ENCODE measurements around the gene GJD3. TPM values are rescaled to one million over a fixed set of nuclear protein-coding genes. Genes with fewer than 3 reads are reported as not detected.
A peak's percentile ranks its signal among the peaks of the same experiment; 100 is the strongest.

Gene GJD3
- total and polyA plus RNA-seq, 9 of the 15 experiments (the other 6 are each of a cell fraction or from before 2014, with no cell fraction given): 0.17 to 0.38 TPM; not detected in 7

DNA sequence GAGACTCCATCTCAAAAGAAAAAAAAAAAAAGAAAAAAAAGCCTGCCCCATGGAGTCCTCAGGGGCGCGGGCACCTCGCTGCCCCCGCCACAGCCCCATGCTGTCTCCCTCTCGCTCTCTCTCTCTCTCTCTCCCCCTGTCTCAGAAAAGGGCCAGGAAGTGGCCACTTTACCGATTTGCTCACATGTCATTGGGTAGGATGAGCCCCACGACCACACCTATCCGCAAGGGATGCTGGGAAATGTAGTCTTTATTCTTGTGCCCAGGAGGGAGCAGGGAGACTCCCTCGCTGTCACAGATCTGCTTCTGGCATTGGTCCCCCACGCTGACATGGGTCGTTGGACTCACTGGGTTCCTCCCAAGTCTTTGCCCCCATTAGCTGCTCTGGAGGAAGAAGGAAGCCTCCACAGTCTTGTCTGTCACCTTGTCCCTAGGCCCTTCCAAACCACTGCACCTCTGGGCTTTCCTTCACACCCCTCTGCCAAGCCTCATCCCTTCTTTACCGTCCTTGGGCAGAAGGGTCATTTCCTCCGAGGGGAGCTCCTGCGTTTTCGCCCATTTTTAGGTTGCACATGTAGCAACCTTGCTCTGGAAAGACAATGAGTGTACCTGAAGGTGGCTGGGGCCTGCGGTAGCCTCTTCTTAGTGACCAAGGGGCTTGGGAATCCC, 6.9 kb upstream of the GJD3 start (continued):
- no peak for TF ChIP-seq HDAC1 (IDR thresholded peaks at IDR 0.05)
- no peak for TF ChIP-seq HNRNPUL1 (IDR thresholded peaks at IDR 0.05; ENCODE audit: low read length)
- no peak for TF ChIP-seq ZNF507 (tag; conservative IDR thresholded peaks at IDR 0.05)
- TF ChIP-seq ZNF133 (CRISPR knock-in tag; IDR thresholded peaks at IDR 0.05): no peak
- TF ChIP-seq PHTF2 (CRISPR knock-in tag; IDR thresholded peaks at IDR 0.05): no peak
- TF ChIP-seq TRIM28 (IDR thresholded peaks at IDR 0.05): peak; percentile 57
- peak; percentile 40; the same call in 1 of the 2 replicates for TF ChIP-seq CBX5 (IDR thresholded peaks at IDR 0.05; ENCODE audit: borderline replicate concordance, low read depth)
- TF ChIP-seq, protein P1, sequence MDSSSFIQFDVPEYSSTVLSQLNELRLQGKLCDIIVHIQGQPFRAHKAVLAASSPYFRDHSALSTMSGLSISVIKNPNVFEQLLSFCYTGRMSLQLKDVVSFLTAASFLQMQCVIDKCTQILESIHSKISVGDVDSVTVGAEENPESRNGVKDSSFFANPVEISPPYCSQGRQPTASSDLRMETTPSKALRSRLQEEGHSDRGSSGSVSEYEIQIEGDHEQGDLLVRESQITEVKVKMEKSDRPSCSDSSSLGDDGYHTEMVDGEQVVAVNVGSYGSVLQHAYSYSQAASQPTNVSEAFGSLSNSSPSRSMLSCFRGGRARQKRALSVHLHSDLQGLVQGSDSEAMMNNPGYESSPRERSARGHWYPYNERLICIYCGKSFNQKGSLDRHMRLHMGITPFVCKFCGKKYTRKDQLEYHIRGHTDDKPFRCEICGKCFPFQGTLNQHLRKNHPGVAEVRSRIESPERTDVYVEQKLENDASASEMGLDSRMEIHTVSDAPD (CRISPR knock-in tag; IDR thresholded peaks at IDR 0.05): no peak
- no peak for TF ChIP-seq ZNF699 (CRISPR knock-in tag; IDR thresholded peaks at IDR 0.05; ENCODE audit: insufficient replicate concordance)
- TF ChIP-seq ATF1 (CRISPR knock-in tag; IDR thresholded peaks at IDR 0.05): no peak
- 0 out of 2 replicates have a peak, but pooled peaks have one; percentile 12 for TF ChIP-seq ATF1 (tag; IDR thresholded peaks at IDR 0.05)
- TF ChIP-seq MAFF (IDR thresholded peaks at IDR 0.05; ENCODE audit: low read length): no peak
- 0 out of 4 replicates have a peak, but pooled peaks of 1 of the 2 experiments have one; percentile 34 for TF ChIP-seq ARNT (IDR thresholded peaks at IDR 0.05)
- TF ChIP-seq, protein P2, sequence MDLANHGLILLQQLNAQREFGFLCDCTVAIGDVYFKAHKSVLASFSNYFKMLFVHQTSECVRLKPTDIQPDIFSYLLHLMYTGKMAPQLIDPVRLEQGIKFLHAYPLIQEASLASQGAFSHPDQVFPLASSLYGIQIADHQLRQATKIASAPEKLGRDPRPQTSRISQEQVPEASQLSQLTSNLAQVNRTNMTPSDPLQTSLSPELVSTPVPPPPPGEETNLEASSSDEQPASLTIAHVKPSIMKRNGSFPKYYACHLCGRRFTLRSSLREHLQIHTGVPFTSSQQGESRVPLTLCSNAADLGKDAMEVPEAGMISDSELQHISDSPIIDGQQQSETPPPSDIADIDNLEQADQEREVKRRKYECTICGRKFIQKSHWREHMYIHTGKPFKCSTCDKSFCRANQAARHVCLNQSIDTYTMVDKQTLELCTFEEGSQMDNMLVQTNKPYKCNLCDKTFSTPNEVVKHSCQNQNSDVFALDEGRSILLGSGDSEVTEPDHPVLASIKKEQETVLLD (IDR thresholded peaks at IDR 0.05): no peak
- TF ChIP-seq CREM (IDR thresholded peaks at IDR 0.05; ENCODE audit: low read depth): peak; percentile 62
- no peak for TF ChIP-seq EZH2 (IDR thresholded peaks at IDR 0.05; ENCODE audit: borderline replicate concordance, low read depth, low read length)
- TF ChIP-seq SREBF1 (IDR thresholded peaks at IDR 0.05; ENCODE audit: borderline replicate concordance, low read depth, low read length): no peak
- no peak for TF ChIP-seq NFIX (CRISPR knock-in tag; IDR thresholded peaks at IDR 0.05; ENCODE audit: low read depth)
- no peak for TF ChIP-seq PML (IDR thresholded peaks at IDR 0.05; ENCODE audit: low read length)
- TF ChIP-seq, protein P3, sequence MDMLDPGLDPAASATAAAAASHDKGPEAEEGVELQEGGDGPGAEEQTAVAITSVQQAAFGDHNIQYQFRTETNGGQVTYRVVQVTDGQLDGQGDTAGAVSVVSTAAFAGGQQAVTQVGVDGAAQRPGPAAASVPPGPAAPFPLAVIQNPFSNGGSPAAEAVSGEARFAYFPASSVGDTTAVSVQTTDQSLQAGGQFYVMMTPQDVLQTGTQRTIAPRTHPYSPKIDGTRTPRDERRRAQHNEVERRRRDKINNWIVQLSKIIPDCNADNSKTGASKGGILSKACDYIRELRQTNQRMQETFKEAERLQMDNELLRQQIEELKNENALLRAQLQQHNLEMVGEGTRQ (CRISPR knock-in tag; IDR thresholded peaks at IDR 0.05): no peak
- TF ChIP-seq STAG1 (CRISPR knock-in tag; IDR thresholded peaks at IDR 0.05; ENCODE audit: borderline replicate concordance): no peak
- 0 out of 2 replicates have a peak, but pooled peaks have one; percentile 14 for TF ChIP-seq CC2D1A (IDR thresholded peaks at IDR 0.05)
- TF ChIP-seq SMAD1 (IDR thresholded peaks at IDR 0.05; ENCODE audit: low read depth, low read length, partially characterized antibody): no peak
- no peak for TF ChIP-seq TEAD2 (tag; IDR thresholded peaks at IDR 0.05)
- TF ChIP-seq, protein P4, sequence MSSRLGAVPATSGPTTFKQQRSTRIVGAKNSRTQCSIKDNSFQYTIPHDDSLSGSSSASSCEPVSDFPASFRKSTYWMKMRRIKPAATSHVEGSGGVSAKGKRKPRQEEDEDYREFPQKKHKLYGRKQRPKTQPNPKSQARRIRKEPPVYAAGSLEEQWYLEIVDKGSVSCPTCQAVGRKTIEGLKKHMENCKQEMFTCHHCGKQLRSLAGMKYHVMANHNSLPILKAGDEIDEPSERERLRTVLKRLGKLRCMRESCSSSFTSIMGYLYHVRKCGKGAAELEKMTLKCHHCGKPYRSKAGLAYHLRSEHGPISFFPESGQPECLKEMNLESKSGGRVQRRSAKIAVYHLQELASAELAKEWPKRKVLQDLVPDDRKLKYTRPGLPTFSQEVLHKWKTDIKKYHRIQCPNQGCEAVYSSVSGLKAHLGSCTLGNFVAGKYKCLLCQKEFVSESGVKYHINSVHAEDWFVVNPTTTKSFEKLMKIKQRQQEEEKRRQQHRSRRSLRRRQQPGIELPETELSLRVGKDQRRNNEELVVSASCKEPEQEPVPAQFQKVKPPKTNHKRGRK (tag; IDR thresholded peaks at IDR 0.05): no peak

Measured in K562 (cell line).